H1 (cell line): ENCODE measurements around the gene PCF11. TPM values are rescaled to one million over a fixed set of nuclear protein-coding genes. Genes with fewer than 3 reads are reported as not detected.

Experiments
- CTCF ChIA-PET: fragments of 300-600 bp; sonication (Branson Sonifier 250); formaldehyde crosslinking; loops from one replicate; lab custom pipeline; 2021; ENCODE audit not compliant: partially characterized antibody; lab: Charles Lee
- POLR2A ChIA-PET: fragments of 300-600 bp; sonication (Branson Sonifier 250); formaldehyde crosslinking; loops from one replicate; lab custom pipeline; 2021; ENCODE audit warnings: inconsistent platforms; ENCODE audit not compliant: partially characterized antibody; lab: Charles Lee
- DNase-seq, 2 experiments: peaks; one replicate each; pipeline versions ENCODE4 v3.0.0 to v3.0.0-alpha.2; 2010 to 2022; ENCODE audit warnings: low spot score in 2 of 2, low read depth in 1 of 2, mixed read lengths in 1 of 2
- FAIRE-seq: peaks from 2 replicates; lab custom pipeline; 2011; peaks lifted over from hg19 to GRCh38; lab: Jason Lieb, UNC
- H2AFZ ChIP-seq: 2 replicates; pipeline ENCODE4 v1.8.1; 2012; ENCODE audit warnings: low read length, inconsistent platforms
- H2AK5ac ChIP-seq: 2 replicates; pipeline ENCODE4 v1.6.1; 2013; ENCODE audit warnings: low read depth, low read length
- H2BK120ac ChIP-seq: replicated peaks from 2 replicates; pipeline ENCODE3; 2013; ENCODE audit warnings: low read depth, low read length, inconsistent platforms
- H2BK12ac ChIP-seq: 2 replicates; pipeline ENCODE4 v1.6.1; 2013; ENCODE audit warnings: low read depth, low read length
- H2BK15ac ChIP-seq: 2 replicates; pipeline ENCODE4 v1.6.1; 2013; ENCODE audit warnings: low read length
- H2BK20ac ChIP-seq: 2 replicates; pipeline ENCODE4 v1.6.1; 2013; ENCODE audit warnings: low read length
- H2BK5ac ChIP-seq: 2 replicates; pipeline ENCODE4 v1.6.1; 2013; ENCODE audit warnings: low read depth, low read length
- H3K14ac ChIP-seq: 2 replicates; pipeline ENCODE4 v1.6.1; 2013; ENCODE audit warnings: inconsistent platforms; ENCODE audit not compliant: insufficient read length
- H3K18ac ChIP-seq: 2 replicates; pipeline ENCODE4 v1.6.1; 2013; ENCODE audit warnings: low read length; ENCODE audit errors: extremely low read depth
- H3K23ac ChIP-seq: 2 replicates; pipeline ENCODE4 v1.6.1; 2013; ENCODE audit warnings: inconsistent platforms; ENCODE audit not compliant: insufficient read length
- H3K23me2 ChIP-seq: 2 replicates; pipeline ENCODE4 v1.6.1; 2013; ENCODE audit warnings: low read depth, low read length
- H3K27ac ChIP-seq: 2 replicates; pipeline ENCODE4 v1.6.1; 2011; ENCODE audit warnings: low read depth, low read length, inconsistent platforms
- H3K27me3 ChIP-seq, 4 experiments: replicated peaks in 1 of 4; 1 replicate in 1 of 4; 2 replicates in 3 of 4; pipeline versions ENCODE4 v1.6.1 to v1.8.1; 2011 to 2013; ENCODE audit warnings: low read length in 3 of 4, mild to moderate bottlenecking in 3 of 4, inconsistent platforms in 2 of 4, mixed read lengths in 2 of 4, moderate library complexity in 1 of 4; ENCODE audit not compliant: control insufficient read depth in 3 of 4, insufficient read depth in 3 of 4; ENCODE audit errors: extremely low read depth in 1 of 4
- H3K36me3 ChIP-seq, 4 experiments: 2 replicates each; pipeline versions ENCODE4 v1.6.1 to v1.8.1; 2011 to 2013; ENCODE audit warnings: mild to moderate bottlenecking in 4 of 4, low read length in 3 of 4, moderate library complexity in 2 of 4, control low read depth in 1 of 4, inconsistent platforms in 1 of 4; ENCODE audit not compliant: insufficient read depth in 4 of 4, control insufficient read depth in 2 of 4
- H3K4ac ChIP-seq: replicated peaks from 2 replicates; pipeline ENCODE3; 2013; ENCODE audit warnings: low read length, low read depth, mixed read lengths, inconsistent platforms; ENCODE audit not compliant: insufficient read length
- H3K4me1 ChIP-seq, 4 experiments: replicated peaks in 1 of 4; 1 replicate in 1 of 4; 2 replicates in 3 of 4; pipeline versions ENCODE4 v1.6.1 to v1.8.1; 2011 to 2013; ENCODE audit warnings: low read length in 3 of 4, inconsistent platforms in 2 of 4, mixed read lengths in 1 of 4; ENCODE audit not compliant: insufficient read depth in 4 of 4, control insufficient read depth in 3 of 4
- H3K4me2 ChIP-seq, 2 experiments: 2 replicates each; pipeline versions ENCODE4 v1.6.1 to v1.8.1; 2011 to 2013; ENCODE audit warnings: low read depth in 2 of 2, low read length in 2 of 2, control low read depth in 1 of 2, inconsistent platforms in 1 of 2, mild to moderate bottlenecking in 1 of 2; ENCODE audit not compliant: insufficient read depth in 1 of 2
- H3K4me3 ChIP-seq, 4 experiments: fragments of 200-600, 300-600 bp in 1 of 4; sonication (generic), shearing (Covaris generic), sonication (Bioruptor Twin) in 1 of 4; 2 replicates each; pipeline versions ENCODE4 v1.5.1 to v1.8.1; 2011 to 2016; ENCODE audit warnings: low read length in 4 of 4, low read depth in 3 of 4, control low read depth in 2 of 4, inconsistent platforms in 2 of 4, mild to moderate bottlenecking in 2 of 4, mixed read lengths in 1 of 4, moderate library complexity in 1 of 4; ENCODE audit not compliant: insufficient read depth in 2 of 4; ENCODE audit errors: extremely low read depth in 1 of 4
- H3K56ac ChIP-seq: replicated peaks from 2 replicates; pipeline ENCODE3; 2013; ENCODE audit warnings: low read depth, mild to moderate bottlenecking, mixed read lengths, low read length, inconsistent platforms; ENCODE audit not compliant: insufficient read length
- H3K79me1 ChIP-seq: 2 replicates; pipeline ENCODE4 v1.6.1; 2013; ENCODE audit warnings: low read depth, low read length, control low read depth
- H3K79me2 ChIP-seq, 2 experiments: 2 replicates each; pipeline versions ENCODE4 v1.6.1 to v1.8.1; 2012 to 2013; ENCODE audit warnings: low read length in 2 of 2, mild to moderate bottlenecking in 2 of 2, inconsistent platforms in 1 of 2; ENCODE audit not compliant: insufficient read depth in 2 of 2, control insufficient read depth in 1 of 2
- H3K9ac ChIP-seq, 4 experiments: replicated peaks in 1 of 4; 1 replicate in 1 of 4; 2 replicates in 3 of 4; pipeline versions ENCODE4 v1.6.1 to v1.8.1; 2011 to 2013; ENCODE audit warnings: low read depth in 3 of 4, low read length in 3 of 4, control low read depth in 2 of 4, mild to moderate bottlenecking in 2 of 4, moderate library complexity in 2 of 4, inconsistent platforms in 1 of 4; ENCODE audit errors: extremely low read depth in 1 of 4
- H3K9me3 ChIP-seq, 2 experiments: 2 replicates each; pipeline versions ENCODE4 v1.6.1 to v1.8.1; 2012 to 2013; ENCODE audit warnings: mild to moderate bottlenecking in 2 of 2, moderate library complexity in 2 of 2, control low read depth in 1 of 2, inconsistent platforms in 1 of 2, low read depth in 1 of 2, low read length in 1 of 2, mixed read lengths in 1 of 2; ENCODE audit not compliant: insufficient read depth in 2 of 2
- H4K20me1 ChIP-seq, 2 experiments: replicated peaks in 1 of 2; 2 replicates each; pipeline versions ENCODE3 to v1.8.1; 2011 to 2013; ENCODE audit warnings: inconsistent platforms in 2 of 2, low read length in 2 of 2, mild to moderate bottlenecking in 1 of 2; ENCODE audit not compliant: insufficient read depth in 2 of 2, control insufficient read depth in 1 of 2
- H4K5ac ChIP-seq: 2 replicates; pipeline ENCODE4 v1.6.1; 2013; ENCODE audit warnings: low read length, low read depth, mixed read lengths, inconsistent platforms; ENCODE audit not compliant: insufficient read length
- H4K8ac ChIP-seq: 2 replicates; pipeline ENCODE4 v1.8.0; 2013; ENCODE audit warnings: mild to moderate bottlenecking, moderate library complexity, low read length, inconsistent platforms; ENCODE audit not compliant: insufficient read depth; ENCODE audit errors: extremely low read depth
- H4K91ac ChIP-seq: replicated peaks from 2 replicates; pipeline ENCODE3; 2013; ENCODE audit warnings: low read length, mixed read lengths, inconsistent platforms; ENCODE audit not compliant: insufficient read length
- CHD1 ChIP-seq: IDR thresholded peaks from 2 replicates; pipeline ENCODE4 v1.6.1; 2012; ENCODE audit warnings: low read depth, low read length, improper control_type of control experiment
- CREB1 ChIP-seq: IDR thresholded peaks from 2 replicates; pipeline ENCODE4 v1.6.1; 2012; ENCODE audit warnings: inconsistent platforms
- HDAC2 ChIP-seq, 2 experiments: fragments of 300-600 bp in 1 of 2; sonication (generic) in 1 of 2; IDR thresholded peaks; 2 replicates each; pipeline ENCODE4 v1.6.1; 2011 to 2012; ENCODE audit warnings: low read depth in 2 of 2, low read length in 2 of 2, mild to moderate bottlenecking in 2 of 2, moderate library complexity in 2 of 2, borderline replicate concordance in 1 of 2, inconsistent platforms in 1 of 2
- JUN ChIP-seq: IDR thresholded peaks from 2 replicates; pipeline ENCODE4 v1.6.1; 2011; ENCODE audit warnings: low read depth, mild to moderate bottlenecking, improper control_type of control experiment, low read length
- KDM4A ChIP-seq: IDR thresholded peaks from one replicate; pipeline ENCODE4 v1.7.1; 2012; ENCODE audit warnings: low read depth, mild to moderate bottlenecking, moderate library complexity, low read length, inconsistent platforms; ENCODE audit not compliant: severe bottlenecking
- KDM5A ChIP-seq: fragments of 200-600 bp; IDR thresholded peaks from 2 replicates; pipeline ENCODE4 v1.7.1; 2012; ENCODE audit warnings: mild to moderate bottlenecking, low read length, inconsistent platforms, mixed read lengths
- MAX ChIP-seq: IDR thresholded peaks from 2 replicates; pipeline ENCODE4 v1.6.1; 2012; ENCODE audit warnings: inconsistent platforms
- POLR2AphosphoS5 ChIP-seq: IDR thresholded peaks from 2 replicates; pipeline ENCODE4 v1.6.1; 2011; ENCODE audit warnings: low read depth, low read length
- SIN3A ChIP-seq, 2 experiments: IDR thresholded peaks in 1 of 2; conservative IDR thresholded peaks in 1 of 2; 2 replicates each; pipeline ENCODE4 v1.6.1; 2011 to 2012; ENCODE audit warnings: low read length in 2 of 2, improper control_type of control experiment in 1 of 2, low read depth in 1 of 2, mild to moderate bottlenecking in 1 of 2
- TAF1 ChIP-seq: IDR thresholded peaks from 2 replicates; pipeline ENCODE4 v1.6.1; 2011; ENCODE audit warnings: mild to moderate bottlenecking, low read depth, low read length
- YY1 ChIP-seq: IDR thresholded peaks from 2 replicates; pipeline ENCODE4 v1.6.1; 2011; ENCODE audit warnings: low read depth, mild to moderate bottlenecking, low read length
- WGBS, 2 experiments: shearing (Covaris generic) in 1 of 2; methylation state at CpG; one replicate each; pipeline versions ENCODE4 v1.1.6 to v1.1.7; 2013 to 2015; ENCODE audit warnings: low lambda C conversion rate in 2 of 2, mixed read lengths in 2 of 2, inconsistent platforms in 1 of 2, low coverage in 1 of 2, missing lambda C conversion rate in 1 of 2; ENCODE audit not compliant: insufficient replicate concordance in 2 of 2, insufficient coverage in 1 of 2, insufficient read length in 1 of 2; ENCODE audit errors: extremely low coverage in 1 of 2, missing lambda C conversion rate in 1 of 2; 5-methylcytosine and 5-hydroxymethylcytosine counted together
- polyA plus RNA-seq, 7 experiments: library from polyadenylated mRNA; depleted of rRNA in 3 of 7; stranded (reverse) in 5 of 7; unstranded in 2 of 7; fragments of >200 nt in 5 of 7; fragments of 200-250 nt in 2 of 7; gene quantifications; 1 replicate in 5 of 7; 2 replicates in 1 of 7; 4 replicates in 1 of 7; pipeline versions ENCODE4 v1.2.1 to v1.2.3, GENCODE V29; 2011 to 2013; ENCODE audit warnings: missing spikeins in 2 of 7, mixed read lengths in 2 of 7
- total RNA-seq: library from RNA; stranded (reverse); fragmentation: NEBNext Ultra II Directional; extraction: Animal tissue kit (Norgen Biotek cat#: 25700); gene quantifications from 2 replicates; pipeline ENCODE4 v1.2.1, GENCODE V29; 2021

The PCF11 gene
- total and polyA plus RNA-seq, 2 of the 8 experiments (the other 6 are each of a cell fraction or from before 2014, with no cell fraction given), result 25.1 to 47.7 TPM

GRCh38 chr11:83157594-83158356 lies 844 bp downstream of the PCF11 start:
- Histone ChIP-seq H3K18ac (peak overlapping the region; percentile 84), H3K23me2 (peaks cover 5% of the 10 kb centered on the region; the same call in 1 of the 2 replicates), H3K9me3 (no peaks in the 10 kb centered on the region), H4K91ac (peak overlapping the region; percentile 6), H2BK20ac (no peak overlapping the region), H3K79me2 (peaks cover 29 to 58% of the 10 kb centered on the region in 2 experiments), H2BK5ac (peak overlapping the region; percentile 36), H4K5ac (peak overlapping the region; percentile 51), H3K4me1 (peaks cover 0 to 7% (median 2%) of the 10 kb centered on the region in 4 experiments; a peak in 1 of 7 replicates), H2BK15ac (no peak overlapping the region), H2AK5ac (no peak overlapping the region), H3K14ac (no peak overlapping the region), H3K9ac (peak overlapping the region; percentile 92 to 96 (median 94)), H2AFZ (no peak overlapping the region), H3K4me3 (peak overlapping the region; percentile 85 to 96 (median 96)), H3K27ac (peak overlapping the region; percentile 92), H3K36me3 (peaks cover 0 to 29% (median 1%) of the 10 kb centered on the region in 4 experiments; a peak in 2 of 8 replicates)
- POLR2A ChIA-PET, result interaction anchor here (0.9 to 3.7 kb wide), 24 partner anchors 7 to 257 kb away, joined by 3 to 25 read pairs (median 5); partner anchors contain the start of genes ANKRD42, CCDC90B, DDIAS and PRCP
- no peak for FAIRE-seq
- CTCF ChIA-PET, result no interaction called here
- 2% methylated on average over 16 of the region's 18 CpGs; no CpG with 5 or more reads in 1 of the 2 experiments for WGBS, 2 experiments
- TF ChIP-seq CHD1 (peak; percentile 59; the same call in 1 of the 2 replicates), KDM5A (peak; percentile 57; the same call in 1 of the 2 replicates), HDAC2 (IDR thresholded peaks at IDR 0.05; ENCODE audit: borderline replicate concordance in 1 of 2, low read depth in 2 of 2, low read length in 2 of 2) (0 out of 4 replicates have a peak, but pooled peaks of 1 of the 2 experiments have one; percentile 29), SIN3A (conservative IDR thresholded peaks at IDR 0.05 in 1 of 2, IDR thresholded peaks at IDR 0.05 in 1 of 2; ENCODE audit: low read depth in 1 of 2, low read length in 2 of 2) (no peak), CREB1 (no peak), YY1 (peak; percentile 91), TAF1 (peak; percentile 40; the same call in 1 of the 2 replicates), JUN (no peak), MAX (peak; percentile 66), KDM4A (peak; percentile 16), POLR2AphosphoS5 (peak; percentile 40; the same call in 1 of the 2 replicates)
- TF ChIP-seq, all 59 proteins: peak for 8
- H3K56ac ChIP-seq, result peak overlapping the region; percentile 79
- peaks cover 14 to 17% of the 10 kb centered on the region in 2 experiments for H4K20me1 ChIP-seq
- peak overlapping the region; percentile 99 for H4K8ac ChIP-seq
- H3K27me3 ChIP-seq, result no peaks in the 10 kb centered on the region
- H3K4me2 ChIP-seq, result peak overlapping the region; percentile 65 to 80
- peak overlapping the region; percentile 85 for H3K4ac ChIP-seq
- no peak overlapping the region for H2BK120ac ChIP-seq
- no peak overlapping the region for H3K23ac ChIP-seq
- DNase-seq, result peak in 1 of 2 experiments; percentile 61
- H2BK12ac ChIP-seq, result no peak overlapping the region
- H3K79me1 ChIP-seq, result 0 out of 2 replicates have a peak, but pooled peaks cover 4% of the 10 kb centered on the region
